Ascending aorta (tissue), 2 donors: ENCODE measurements around the gene TTC39C. TPM values are rescaled to one million over a fixed set of nuclear protein-coding genes. Genes with fewer than 3 reads are reported as not detected.

ENCODE experiments used
- DNase-seq, 2 donors: peaks; one replicate each; pipeline ENCODE4 v3.0.0-alpha.2; 2019; ENCODE audit warnings: low spot score in 2 of 2
- H3K27ac ChIP-seq, 2 donors: fragments of 200-600 bp; sonication (generic); one replicate each; pipeline ENCODE4 v1.5.1; 2016 to 2017; ENCODE audit warnings: mild to moderate bottlenecking in 1 of 2
- H3K27me3 ChIP-seq: fragments of 200-600 bp; sonication (generic); one replicate; pipeline ENCODE4 v1.5.1; 2017
- H3K36me3 ChIP-seq, 2 donors: fragments of 200-600 bp; sonication (generic); one replicate each; pipeline ENCODE4 v1.5.1; 2016
- H3K4me1 ChIP-seq, 2 donors: fragments of 200-600 bp; sonication (generic); one replicate each; pipeline ENCODE4 v1.5.1; 2016 to 2017; ENCODE audit warnings: mild to moderate bottlenecking in 1 of 2
- H3K4me3 ChIP-seq, 2 donors: fragments of 200-600 bp; sonication (generic); one replicate each; pipeline ENCODE4 v1.5.1; 2016 to 2017; ENCODE audit warnings: mild to moderate bottlenecking in 1 of 2
- H3K9me3 ChIP-seq, 2 donors: fragments of 200-600 bp; sonication (generic); one replicate each; pipeline ENCODE4 v1.5.1; 2016
- CTCF ChIP-seq, 3 experiments: fragments of 200-600 bp in 2 of 3; fragments of 450-650 bp in 1 of 3; sonication (generic) in 2 of 3; IDR thresholded peaks; one replicate each; pipeline ENCODE4 v1.5.1; 2016 to 2019; ENCODE audit warnings: antibody characterized with exemption in 3 of 3, mild to moderate bottlenecking in 1 of 3, moderate library complexity in 1 of 3
- intact Hi-C: fragments of 100-400 bp; cut with DNase I; formaldehyde crosslinking; loops from one replicate; pipeline ENCODE4 v1.15.1; 2023
- total RNA-seq: library from RNA; depleted of rRNA; stranded (reverse); fragments of >200 nt; gene quantifications from one replicate; pipeline ENCODE4 v1.1.0, GENCODE V29; 2016

The TTC39C gene
- total RNA-seq, 1 donor from 2014 or later, result 18.2 TPM

DNA sequence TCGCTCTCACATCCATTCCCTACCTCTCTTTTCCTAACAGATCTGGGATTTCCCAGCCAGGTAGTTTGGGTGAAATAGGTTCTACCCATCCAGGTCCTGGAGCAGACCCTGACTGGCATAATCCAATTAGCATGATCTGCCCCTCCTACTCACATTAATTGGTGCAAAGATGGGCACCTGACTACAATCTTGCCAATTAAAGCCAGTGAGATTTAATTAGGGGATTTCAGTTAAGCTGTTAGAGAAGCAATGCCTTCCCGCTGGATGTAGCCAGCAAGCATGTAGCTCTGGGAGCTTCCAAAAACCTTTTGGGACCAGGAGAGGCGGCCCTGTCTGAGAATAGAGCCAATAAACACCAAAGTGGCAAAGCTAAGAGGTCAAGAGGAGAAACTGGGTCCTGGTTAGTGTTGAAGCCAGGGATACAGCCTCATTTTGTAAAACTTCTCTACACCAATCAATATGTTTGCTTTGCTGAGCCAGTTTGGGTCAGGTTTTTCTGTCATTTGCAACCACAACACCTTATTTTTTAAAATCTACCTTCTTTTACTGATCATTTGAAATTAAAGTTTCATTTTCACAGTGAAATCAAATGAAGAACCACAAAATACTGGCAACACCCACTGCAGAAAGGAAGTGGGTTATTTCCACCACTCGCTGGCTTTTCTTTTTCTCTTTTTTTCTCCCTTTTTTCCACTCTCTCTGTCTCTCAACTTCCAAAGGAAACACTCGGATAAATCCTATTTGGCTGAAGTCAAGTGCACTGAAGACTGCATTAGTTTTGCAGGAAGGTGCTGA lies 3.2 kb upstream of the TTC39C start:
- Histone ChIP-seq H3K4me3 (no peak overlapping the region), H3K36me3 (no peaks in the 10 kb centered on the region), H3K4me1 (peaks cover 4 to 8% of the 10 kb centered on the region in 2 donors), H3K27ac (no peak overlapping the region), H3K27me3 (no peaks in the 10 kb centered on the region), H3K9me3 (no peaks in the 10 kb centered on the region)
- DNase-seq, result no peak
- TF ChIP-seq CTCF (IDR thresholded peaks at IDR 0.05), result no peak
- intact Hi-C loops, result loop anchor here (10.0 kb wide), 1 partner anchor 1343 kb away; the partner anchor contains the start of gene ZNF521

DNA sequence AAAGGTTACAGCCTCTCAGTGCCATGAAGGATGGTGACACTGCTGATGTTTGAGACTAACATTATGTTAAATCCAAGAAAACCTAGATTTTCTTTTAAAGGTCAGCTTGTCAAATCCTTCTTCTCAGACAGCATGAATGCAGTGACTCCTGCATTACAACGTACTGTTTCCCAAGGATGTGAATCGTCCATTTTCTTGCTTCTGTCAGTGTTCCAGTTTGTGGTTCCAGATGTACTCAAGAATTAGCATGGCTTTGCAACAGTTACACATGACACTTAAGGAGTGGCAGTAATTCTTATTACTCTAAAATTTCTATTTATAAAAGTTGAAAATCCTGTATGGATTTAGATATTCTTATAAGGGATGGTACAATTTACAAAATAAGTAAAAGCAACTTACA lies 1.5 kb upstream of the TTC39C start:
- Histone ChIP-seq H3K4me3 (no peak overlapping the region), H3K36me3 (no peaks in the 10 kb centered on the region), H3K27ac (no peak overlapping the region), H3K27me3 (no peaks in the 10 kb centered on the region), H3K9me3 (no peaks in the 10 kb centered on the region), H3K4me1 (peaks cover 4 to 8% of the 10 kb centered on the region in 2 donors)
- intact Hi-C loops, result loop anchor here (10.0 kb wide), 1 partner anchor 1342 kb away; the partner anchor contains the start of gene ZNF521
- DNase-seq, result no peak
- TF ChIP-seq CTCF (IDR thresholded peaks at IDR 0.05), result no peak

DNA sequence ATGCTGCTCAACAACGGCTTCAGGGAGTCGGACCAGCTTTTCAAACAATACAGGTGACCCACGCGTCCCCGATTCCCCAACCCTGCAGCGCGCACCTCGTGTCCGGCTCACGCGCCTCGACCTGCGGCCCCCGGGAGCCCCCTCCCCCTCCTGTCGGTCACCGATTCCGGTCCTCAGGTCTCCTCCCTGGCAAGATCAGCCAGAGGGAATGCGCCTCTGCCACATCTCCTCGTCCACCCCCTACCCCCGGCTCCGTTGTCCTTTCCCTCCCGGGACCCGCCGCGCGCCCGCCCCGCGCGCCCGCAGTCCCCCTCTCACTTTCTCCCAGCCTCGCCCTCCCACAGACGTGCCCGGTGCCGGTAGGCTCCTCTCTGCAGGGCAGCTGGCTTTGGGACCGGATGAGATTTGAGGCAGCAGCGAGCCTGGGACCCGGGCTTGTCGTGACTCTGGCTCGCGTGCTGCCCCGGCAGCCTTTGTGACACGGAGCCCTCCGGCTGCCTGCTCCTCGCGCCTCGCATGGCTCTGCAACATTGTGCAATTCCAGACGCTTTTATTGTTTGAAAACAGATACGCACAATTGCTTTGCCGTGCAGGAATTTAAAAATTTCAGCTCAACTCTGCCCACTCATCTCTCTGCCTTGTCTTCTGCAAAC lies 558 bp downstream of the TTC39C start:
- no peak for TF ChIP-seq CTCF (IDR thresholded peaks at IDR 0.05)
- H3K4me3 ChIP-seq, result peak overlapping the region; percentile 91 to 96
- H3K36me3 ChIP-seq, result no peaks in the 10 kb centered on the region
- intact Hi-C loops, result loop anchor here (5.0 to 10.0 kb wide), 3 partner anchors 62 to 1340 kb away; partner anchors contain the start of gene ZNF521
- DNase-seq, result peak in 1 of 2 donors; percentile 79
- no peaks in the 10 kb centered on the region for H3K27me3 ChIP-seq
- no peaks in the 10 kb centered on the region for H3K9me3 ChIP-seq
- H3K4me1 ChIP-seq, result peaks cover 4 to 8% of the 10 kb centered on the region in 2 donors
- H3K27ac ChIP-seq, result peak overlapping the region; percentile 76 to 85

GRCh38 chr18:24015639-24016631 lies 1.4 kb downstream of the TTC39C start:
- Histone ChIP-seq H3K27ac (no peak overlapping the region), H3K4me3 (peak overlapping the region; percentile 91 to 96), H3K27me3 (no peaks in the 10 kb centered on the region), H3K4me1 (peaks cover 4 to 8% of the 10 kb centered on the region in 2 donors), H3K9me3 (no peaks in the 10 kb centered on the region), H3K36me3 (no peaks in the 10 kb centered on the region)
- no peak for TF ChIP-seq CTCF (IDR thresholded peaks at IDR 0.05)
- no peak for DNase-seq
- intact Hi-C loops, result loop anchor here (5.0 to 10.0 kb wide), 3 partner anchors 61 to 1339 kb away; partner anchors contain the start of gene ZNF521

DNA sequence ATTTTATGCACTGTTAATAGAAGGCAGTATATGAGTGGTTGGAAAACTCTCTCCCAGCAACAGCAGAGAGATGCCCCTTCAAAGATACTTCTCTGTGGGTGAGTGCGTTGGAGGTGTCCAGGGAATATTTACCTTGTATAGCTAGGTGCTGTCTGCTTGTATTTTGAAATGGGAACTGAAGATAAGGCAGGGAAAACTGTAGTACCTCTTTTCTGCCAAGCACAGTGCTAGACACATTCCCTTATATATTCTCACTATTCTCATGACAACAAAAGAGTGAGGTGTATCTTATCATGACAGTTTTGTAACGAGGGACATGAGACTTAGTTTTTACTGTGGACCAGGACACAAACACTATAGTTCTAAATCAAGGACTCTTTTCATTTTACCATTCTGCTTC lies 2.1 kb downstream of the TTC39C start:
- no peak for DNase-seq
- peak in 1 of 3 experiments; percentile 10 for TF ChIP-seq CTCF (IDR thresholded peaks at IDR 0.05)
- no peaks in the 10 kb centered on the region for H3K27me3 ChIP-seq
- H3K27ac ChIP-seq, result no peak overlapping the region
- H3K36me3 ChIP-seq, result no peaks in the 10 kb centered on the region
- H3K4me1 ChIP-seq, result peaks cover 4 to 8% of the 10 kb centered on the region in 2 donors
- intact Hi-C loops, result loop anchor here (5.0 to 10.0 kb wide), 3 partner anchors 61 to 1338 kb away; partner anchors contain the start of gene ZNF521
- no peaks in the 10 kb centered on the region for H3K9me3 ChIP-seq
- H3K4me3 ChIP-seq, result no peak overlapping the region
